WTC11 (cell line): Measurements from ENCODE around the gene ZNF581. TPM values are rescaled to one million over a fixed set of nuclear protein-coding genes. Genes with fewer than 3 reads are reported as not detected.

Experiments used
- ATAC-seq: fragments of 200-7000 bp; cut with Tn5 transposase; 2 replicates; pipeline ENCODE4 v1.10.0; 2021; ENCODE audit warnings: mild to moderate bottlenecking, moderate library complexity
- CTCF ChIA-PET: fragments of 300-600 bp; sonication (Branson Sonifier 250); formaldehyde crosslinking; loops from one replicate; lab custom pipeline; 2021; ENCODE audit warnings: antibody characterized with exemption; lab: Charles Lee
- POLR2A ChIA-PET: fragments of 350-600 bp; sonication (Branson Sonifier 250); formaldehyde crosslinking; loops from one replicate; lab custom pipeline; 2021; ENCODE audit warnings: antibody characterized with exemption; lab: Charles Lee
- DNase-seq: peaks from one replicate; pipeline ENCODE4 v3.0.0; 2021; ENCODE audit warnings: low spot score
- H3K27ac Mint-ChIP-seq: 2 replicates; pipeline ENCODE4 v1.8.0; 2021; ENCODE audit warnings: mixed read lengths
- H3K27me3 Mint-ChIP-seq: 2 replicates; pipeline ENCODE4 v1.8.0; 2021; ENCODE audit warnings: low read depth, mild to moderate bottlenecking, moderate library complexity, mixed read lengths
- H3K36me3 Mint-ChIP-seq: 2 replicates; pipeline ENCODE4 v1.8.0; 2021; ENCODE audit warnings: mixed read lengths
- H3K4me1 Mint-ChIP-seq: 2 replicates; pipeline ENCODE4 v1.8.0; 2022; ENCODE audit warnings: mixed read lengths
- H3K4me3 Mint-ChIP-seq: 2 replicates; pipeline ENCODE4 v1.8.0; 2021; ENCODE audit warnings: mild to moderate bottlenecking, moderate library complexity, mixed read lengths
- H3K9me3 Mint-ChIP-seq: 2 replicates; pipeline ENCODE4 v1.8.0; 2021; ENCODE audit warnings: mixed read lengths
- CREM ChIP-seq: sonication (generic); formaldehyde crosslinking; IDR thresholded peaks from 2 replicates; pipeline ENCODE4 v1.8.1; 2022; ENCODE audit warnings: mild to moderate bottlenecking, missing genetic modification reagents, moderate library complexity
- FOXK1 ChIP-seq: sonication (generic); formaldehyde crosslinking; IDR thresholded peaks from 2 replicates; pipeline ENCODE4 v1.8.0; 2022; ENCODE audit warnings: mild to moderate bottlenecking, moderate library complexity, missing genetic modification reagents
- GABPB1 ChIP-seq: sonication (generic); formaldehyde crosslinking; IDR thresholded peaks from 2 replicates; pipeline ENCODE4 v1.8.1; 2023; ENCODE audit warnings: mild to moderate bottlenecking, missing genetic modification reagents
- JUN ChIP-seq: sonication (generic); formaldehyde crosslinking; IDR thresholded peaks from 2 replicates; pipeline ENCODE4 v1.8.0; 2023; ENCODE audit warnings: mild to moderate bottlenecking, missing genetic modification reagents
- RORB ChIP-seq: fragments of 250-450 bp; sonication (Bioruptor Pico); IDR thresholded peaks from 2 replicates; pipeline ENCODE4 v1.9.0; 2021; ENCODE audit warnings: mild to moderate bottlenecking
- SP1 ChIP-seq: sonication (generic); formaldehyde crosslinking; conservative IDR thresholded peaks from 2 replicates; pipeline ENCODE4 v1.8.1; 2022; ENCODE audit warnings: missing genetic modification reagents
- TCF7 ChIP-seq: sonication (generic); formaldehyde crosslinking; IDR thresholded peaks from 2 replicates; pipeline ENCODE4 v1.8.0; 2022; ENCODE audit warnings: mild to moderate bottlenecking, low read depth, missing genetic modification reagents, moderate library complexity
- ZNF263 ChIP-seq: sonication (generic); formaldehyde crosslinking; IDR thresholded peaks from 2 replicates; pipeline ENCODE4 v1.8.1; 2022; ENCODE audit warnings: low read depth, mild to moderate bottlenecking, moderate library complexity, missing genetic modification reagents
- ZNF317 ChIP-seq: sonication (generic); formaldehyde crosslinking; IDR thresholded peaks from 2 replicates; pipeline ENCODE4 v1.8.1; 2023; ENCODE audit warnings: low read depth, mild to moderate bottlenecking, moderate library complexity, missing genetic modification reagents, borderline replicate concordance
- total RNA-seq: library from RNA; stranded (reverse); gene quantifications from 3 replicates; pipeline ENCODE4 v1.2.3, GENCODE V29; 2021
- TF ChIP-seq, protein P1 (sequence below): sonication (generic); formaldehyde crosslinking; IDR thresholded peaks from 2 replicates; pipeline ENCODE4 v1.8.0; 2022; ENCODE audit warnings: missing genetic modification reagents
- TF ChIP-seq, protein P2 (sequence below): sonication (generic); formaldehyde crosslinking; conservative IDR thresholded peaks from 2 replicates; pipeline ENCODE4 v1.8.1; 2022; ENCODE audit warnings: mild to moderate bottlenecking, missing genetic modification reagents
- TF ChIP-seq, protein P3 (sequence below): sonication (generic); formaldehyde crosslinking; IDR thresholded peaks from 2 replicates; pipeline ENCODE4 v1.8.1; 2023; ENCODE audit warnings: mild to moderate bottlenecking, missing genetic modification reagents
- TF ChIP-seq, protein P4 (sequence below): sonication (generic); formaldehyde crosslinking; IDR thresholded peaks from 2 replicates; pipeline ENCODE4 v1.8.0; 2023; ENCODE audit warnings: missing genetic modification reagents
- TF ChIP-seq, protein P5 (sequence below): sonication (generic); formaldehyde crosslinking; IDR thresholded peaks from 2 replicates; pipeline ENCODE4 v1.8.1; 2022; ENCODE audit warnings: mild to moderate bottlenecking, moderate library complexity, missing genetic modification reagents
- TF ChIP-seq, protein P6 (sequence below): fragments of 250-450 bp; sonication (Bioruptor Pico); IDR thresholded peaks from 2 replicates; pipeline ENCODE4 v1.9.0; 2021; ENCODE audit warnings: mild to moderate bottlenecking, borderline replicate concordance
- TF ChIP-seq, protein P7 (sequence below): sonication (generic); formaldehyde crosslinking; IDR thresholded peaks from 2 replicates; pipeline ENCODE4 v1.8.1; 2023; ENCODE audit warnings: mild to moderate bottlenecking, missing genetic modification reagents

Gene ZNF581
- total RNA-seq, 1 experiment from 2014 or later, result 100 TPM

DNA sequence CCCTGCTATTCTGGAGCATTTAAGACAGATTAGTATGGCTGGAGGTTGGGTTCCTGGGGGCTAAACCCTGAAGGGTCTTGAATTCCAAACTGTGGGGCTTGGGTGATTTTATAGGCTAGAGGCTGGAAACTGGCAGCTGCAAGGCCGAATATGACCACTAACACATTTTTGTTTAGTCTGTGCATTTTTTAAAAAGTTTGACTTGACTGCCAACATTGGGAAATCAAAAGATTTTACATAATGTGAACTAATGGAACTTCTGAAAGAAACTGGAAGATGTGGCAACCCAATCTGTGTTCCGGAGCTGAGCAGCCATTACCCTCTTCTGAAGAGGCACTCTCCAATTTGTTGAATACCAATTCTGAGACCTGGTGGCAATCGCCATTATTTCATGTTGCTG, 24.2 kb upstream of the ZNF581 start (continued):
- TF ChIP-seq, protein P1, sequence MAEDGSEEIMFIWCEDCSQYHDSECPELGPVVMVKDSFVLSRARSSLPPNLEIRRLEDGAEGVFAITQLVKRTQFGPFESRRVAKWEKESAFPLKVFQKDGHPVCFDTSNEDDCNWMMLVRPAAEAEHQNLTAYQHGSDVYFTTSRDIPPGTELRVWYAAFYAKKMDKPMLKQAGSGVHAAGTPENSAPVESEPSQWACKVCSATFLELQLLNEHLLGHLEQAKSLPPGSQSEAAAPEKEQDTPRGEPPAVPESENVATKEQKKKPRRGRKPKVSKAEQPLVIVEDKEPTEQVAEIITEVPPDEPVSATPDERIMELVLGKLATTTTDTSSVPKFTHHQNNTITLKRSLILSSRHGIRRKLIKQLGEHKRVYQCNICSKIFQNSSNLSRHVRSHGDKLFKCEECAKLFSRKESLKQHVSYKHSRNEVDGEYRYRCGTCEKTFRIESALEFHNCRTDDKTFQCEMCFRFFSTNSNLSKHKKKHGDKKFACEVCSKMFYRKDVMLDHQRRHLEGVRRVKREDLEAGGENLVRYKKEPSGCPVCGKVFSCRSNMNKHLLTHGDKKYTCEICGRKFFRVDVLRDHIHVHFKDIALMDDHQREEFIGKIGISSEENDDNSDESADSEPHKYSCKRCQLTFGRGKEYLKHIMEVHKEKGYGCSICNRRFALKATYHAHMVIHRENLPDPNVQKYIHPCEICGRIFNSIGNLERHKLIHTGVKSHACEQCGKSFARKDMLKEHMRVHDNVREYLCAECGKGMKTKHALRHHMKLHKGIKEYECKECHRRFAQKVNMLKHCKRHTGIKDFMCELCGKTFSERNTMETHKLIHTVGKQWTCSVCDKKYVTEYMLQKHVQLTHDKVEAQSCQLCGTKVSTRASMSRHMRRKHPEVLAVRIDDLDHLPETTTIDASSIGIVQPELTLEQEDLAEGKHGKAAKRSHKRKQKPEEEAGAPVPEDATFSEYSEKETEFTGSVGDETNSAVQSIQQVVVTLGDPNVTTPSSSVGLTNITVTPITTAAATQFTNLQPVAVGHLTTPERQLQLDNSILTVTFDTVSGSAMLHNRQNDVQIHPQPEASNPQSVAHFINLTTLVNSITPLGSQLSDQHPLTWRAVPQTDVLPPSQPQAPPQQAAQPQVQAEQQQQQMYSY, result no peak
- no peak for TF ChIP-seq FOXK1
- TF ChIP-seq TCF7 (CRISPR knock-in tag), result no peak
- TF ChIP-seq SP1, result no peak
- TF ChIP-seq, all 79 proteins: peak for 0

DNA sequence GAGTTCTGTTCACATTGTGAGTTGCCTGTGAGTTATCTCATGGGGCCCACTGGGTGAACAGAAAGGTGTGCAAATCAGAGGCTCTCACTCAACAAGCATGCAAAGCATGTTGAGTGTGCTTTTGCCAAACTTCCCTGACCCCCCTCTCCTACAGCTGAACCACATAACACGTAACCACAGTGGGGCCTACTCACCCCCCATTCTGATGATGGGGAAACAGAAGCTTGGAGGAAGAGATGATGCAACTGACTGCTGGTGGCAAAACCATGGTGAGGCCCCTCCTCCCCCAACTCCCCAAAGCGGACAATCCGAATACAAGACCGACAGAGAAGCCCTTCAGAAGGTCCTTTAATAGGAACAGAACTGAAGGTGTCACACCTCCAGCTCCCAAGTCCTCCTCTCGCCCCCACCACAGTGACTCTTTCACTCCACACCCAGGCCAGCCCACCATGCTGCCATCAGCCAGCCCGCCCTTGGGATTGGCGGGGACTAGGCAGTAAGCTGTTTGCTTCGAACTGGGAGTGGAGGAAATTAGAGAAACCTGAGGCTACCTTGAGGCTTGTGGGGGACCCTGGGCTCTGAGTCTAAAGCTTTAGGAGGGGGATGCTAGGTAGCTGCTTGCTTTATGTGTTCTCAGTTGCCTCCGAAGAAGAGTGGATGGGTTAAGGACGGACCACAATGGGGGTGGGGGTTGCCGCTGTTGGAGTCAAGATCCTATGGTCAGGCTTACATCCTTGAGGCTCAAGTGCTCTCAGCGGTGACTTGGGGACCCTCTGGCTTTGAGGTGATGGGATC, 22.8 kb upstream of the ZNF581 start:
- DNase-seq (no peak), ATAC-seq (no peak)
- Mint-ChIP-seq H3K27ac (no peak overlapping the region), H3K36me3 (peaks cover 20% of the 10 kb centered on the region), H3K27me3 (0 out of 2 replicates have a peak, but pooled peaks cover 3% of the 10 kb centered on the region), H3K4me3 (no peak overlapping the region), H3K4me1 (peaks cover 17% of the 10 kb centered on the region), H3K9me3 (0 out of 2 replicates have a peak, but pooled peaks cover 3% of the 10 kb centered on the region)
- ChIA-PET CTCF (interaction anchor here (4.0 kb wide), 1 partner anchor 15 kb away, joined by 14 read pairs; the partner anchor contains the start of gene ZNF865), POLR2A (interaction anchor here (1.6 kb wide), 2 partner anchors 22 to 27 kb away, joined by 3 to 4 read pairs; partner anchors contain the start of gene CCDC106)
- TF ChIP-seq GABPB1 (CRISPR knock-in tag) (0 out of 2 replicates have a peak, but pooled peaks have one; percentile 27), JUN (no peak)

DNA sequence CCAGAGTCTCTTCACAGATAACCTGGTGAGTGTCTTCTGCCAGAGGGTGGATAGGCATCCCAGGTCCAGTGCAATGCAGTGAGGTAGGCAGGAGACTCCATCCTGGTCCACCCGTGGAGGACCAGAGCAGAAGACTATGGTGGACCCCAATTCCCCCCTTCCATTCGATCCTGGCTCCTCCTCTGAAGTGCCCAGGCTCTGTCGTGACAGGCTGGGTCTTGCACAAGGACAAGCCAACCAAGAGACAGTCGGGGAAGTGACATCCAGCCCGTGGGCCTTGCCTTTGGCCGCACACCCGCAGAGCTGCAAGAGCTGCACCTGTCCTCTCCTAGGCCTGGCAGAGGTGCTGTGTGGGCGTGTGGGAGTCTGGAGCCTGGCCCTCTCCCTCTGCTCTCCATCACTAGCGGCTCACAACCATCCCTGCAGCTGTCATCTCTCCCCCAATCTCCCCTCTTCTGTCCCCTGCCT, 22.2 kb upstream of the ZNF581 start:
- H3K4me3 Mint-ChIP-seq, result no peak overlapping the region
- CTCF ChIA-PET, result no interaction called here
- peaks cover 17% of the 10 kb centered on the region for H3K4me1 Mint-ChIP-seq
- H3K36me3 Mint-ChIP-seq, result peaks cover 20% of the 10 kb centered on the region
- POLR2A ChIA-PET, result no interaction called here
- DNase-seq, result no peak
- peaks cover 4% of the 10 kb centered on the region; the same call in 1 of the 2 replicates for H3K27me3 Mint-ChIP-seq
- 0 out of 2 replicates have a peak, but pooled peaks cover 3% of the 10 kb centered on the region for H3K9me3 Mint-ChIP-seq
- no peak overlapping the region for H3K27ac Mint-ChIP-seq
- no peak for ATAC-seq
- TF ChIP-seq, protein P2, sequence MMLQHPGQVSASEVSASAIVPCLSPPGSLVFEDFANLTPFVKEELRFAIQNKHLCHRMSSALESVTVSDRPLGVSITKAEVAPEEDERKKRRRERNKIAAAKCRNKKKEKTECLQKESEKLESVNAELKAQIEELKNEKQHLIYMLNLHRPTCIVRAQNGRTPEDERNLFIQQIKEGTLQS (CRISPR knock-in tag), result no peak
- no peak for TF ChIP-seq CREM
- TF ChIP-seq ZNF317, result no peak
- TF ChIP-seq, protein P3, sequence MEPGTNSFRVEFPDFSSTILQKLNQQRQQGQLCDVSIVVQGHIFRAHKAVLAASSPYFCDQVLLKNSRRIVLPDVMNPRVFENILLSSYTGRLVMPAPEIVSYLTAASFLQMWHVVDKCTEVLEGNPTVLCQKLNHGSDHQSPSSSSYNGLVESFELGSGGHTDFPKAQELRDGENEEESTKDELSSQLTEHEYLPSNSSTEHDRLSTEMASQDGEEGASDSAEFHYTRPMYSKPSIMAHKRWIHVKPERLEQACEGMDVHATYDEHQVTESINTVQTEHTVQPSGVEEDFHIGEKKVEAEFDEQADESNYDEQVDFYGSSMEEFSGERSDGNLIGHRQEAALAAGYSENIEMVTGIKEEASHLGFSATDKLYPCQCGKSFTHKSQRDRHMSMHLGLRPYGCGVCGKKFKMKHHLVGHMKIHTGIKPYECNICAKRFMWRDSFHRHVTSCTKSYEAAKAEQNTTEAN (CRISPR knock-in tag), result no peak
- TF ChIP-seq ZNF263 (CRISPR knock-in tag), result no peak
- TF ChIP-seq, protein P4, sequence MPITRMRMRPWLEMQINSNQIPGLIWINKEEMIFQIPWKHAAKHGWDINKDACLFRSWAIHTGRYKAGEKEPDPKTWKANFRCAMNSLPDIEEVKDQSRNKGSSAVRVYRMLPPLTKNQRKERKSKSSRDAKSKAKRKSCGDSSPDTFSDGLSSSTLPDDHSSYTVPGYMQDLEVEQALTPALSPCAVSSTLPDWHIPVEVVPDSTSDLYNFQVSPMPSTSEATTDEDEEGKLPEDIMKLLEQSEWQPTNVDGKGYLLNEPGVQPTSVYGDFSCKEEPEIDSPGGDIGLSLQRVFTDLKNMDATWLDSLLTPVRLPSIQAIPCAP (CRISPR knock-in tag), result no peak
- TF ChIP-seq, protein P5, sequence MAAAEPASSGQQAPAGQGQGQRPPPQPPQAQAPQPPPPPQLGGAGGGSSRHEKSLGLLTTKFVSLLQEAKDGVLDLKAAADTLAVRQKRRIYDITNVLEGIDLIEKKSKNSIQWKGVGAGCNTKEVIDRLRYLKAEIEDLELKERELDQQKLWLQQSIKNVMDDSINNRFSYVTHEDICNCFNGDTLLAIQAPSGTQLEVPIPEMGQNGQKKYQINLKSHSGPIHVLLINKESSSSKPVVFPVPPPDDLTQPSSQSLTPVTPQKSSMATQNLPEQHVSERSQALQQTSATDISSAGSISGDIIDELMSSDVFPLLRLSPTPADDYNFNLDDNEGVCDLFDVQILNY, result no peak
- no peak for TF ChIP-seq RORB (CRISPR knock-in tag)
- TF ChIP-seq GABPB1 (CRISPR knock-in tag), result no peak
- TF ChIP-seq, protein P6, sequence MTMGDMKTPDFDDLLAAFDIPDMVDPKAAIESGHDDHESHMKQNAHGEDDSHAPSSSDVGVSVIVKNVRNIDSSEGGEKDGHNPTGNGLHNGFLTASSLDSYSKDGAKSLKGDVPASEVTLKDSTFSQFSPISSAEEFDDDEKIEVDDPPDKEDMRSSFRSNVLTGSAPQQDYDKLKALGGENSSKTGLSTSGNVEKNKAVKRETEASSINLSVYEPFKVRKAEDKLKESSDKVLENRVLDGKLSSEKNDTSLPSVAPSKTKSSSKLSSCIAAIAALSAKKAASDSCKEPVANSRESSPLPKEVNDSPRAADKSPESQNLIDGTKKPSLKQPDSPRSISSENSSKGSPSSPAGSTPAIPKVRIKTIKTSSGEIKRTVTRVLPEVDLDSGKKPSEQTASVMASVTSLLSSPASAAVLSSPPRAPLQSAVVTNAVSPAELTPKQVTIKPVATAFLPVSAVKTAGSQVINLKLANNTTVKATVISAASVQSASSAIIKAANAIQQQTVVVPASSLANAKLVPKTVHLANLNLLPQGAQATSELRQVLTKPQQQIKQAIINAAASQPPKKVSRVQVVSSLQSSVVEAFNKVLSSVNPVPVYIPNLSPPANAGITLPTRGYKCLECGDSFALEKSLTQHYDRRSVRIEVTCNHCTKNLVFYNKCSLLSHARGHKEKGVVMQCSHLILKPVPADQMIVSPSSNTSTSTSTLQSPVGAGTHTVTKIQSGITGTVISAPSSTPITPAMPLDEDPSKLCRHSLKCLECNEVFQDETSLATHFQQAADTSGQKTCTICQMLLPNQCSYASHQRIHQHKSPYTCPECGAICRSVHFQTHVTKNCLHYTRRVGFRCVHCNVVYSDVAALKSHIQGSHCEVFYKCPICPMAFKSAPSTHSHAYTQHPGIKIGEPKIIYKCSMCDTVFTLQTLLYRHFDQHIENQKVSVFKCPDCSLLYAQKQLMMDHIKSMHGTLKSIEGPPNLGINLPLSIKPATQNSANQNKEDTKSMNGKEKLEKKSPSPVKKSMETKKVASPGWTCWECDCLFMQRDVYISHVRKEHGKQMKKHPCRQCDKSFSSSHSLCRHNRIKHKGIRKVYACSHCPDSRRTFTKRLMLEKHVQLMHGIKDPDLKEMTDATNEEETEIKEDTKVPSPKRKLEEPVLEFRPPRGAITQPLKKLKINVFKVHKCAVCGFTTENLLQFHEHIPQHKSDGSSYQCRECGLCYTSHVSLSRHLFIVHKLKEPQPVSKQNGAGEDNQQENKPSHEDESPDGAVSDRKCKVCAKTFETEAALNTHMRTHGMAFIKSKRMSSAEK, result no peak
- TF ChIP-seq, protein P7, sequence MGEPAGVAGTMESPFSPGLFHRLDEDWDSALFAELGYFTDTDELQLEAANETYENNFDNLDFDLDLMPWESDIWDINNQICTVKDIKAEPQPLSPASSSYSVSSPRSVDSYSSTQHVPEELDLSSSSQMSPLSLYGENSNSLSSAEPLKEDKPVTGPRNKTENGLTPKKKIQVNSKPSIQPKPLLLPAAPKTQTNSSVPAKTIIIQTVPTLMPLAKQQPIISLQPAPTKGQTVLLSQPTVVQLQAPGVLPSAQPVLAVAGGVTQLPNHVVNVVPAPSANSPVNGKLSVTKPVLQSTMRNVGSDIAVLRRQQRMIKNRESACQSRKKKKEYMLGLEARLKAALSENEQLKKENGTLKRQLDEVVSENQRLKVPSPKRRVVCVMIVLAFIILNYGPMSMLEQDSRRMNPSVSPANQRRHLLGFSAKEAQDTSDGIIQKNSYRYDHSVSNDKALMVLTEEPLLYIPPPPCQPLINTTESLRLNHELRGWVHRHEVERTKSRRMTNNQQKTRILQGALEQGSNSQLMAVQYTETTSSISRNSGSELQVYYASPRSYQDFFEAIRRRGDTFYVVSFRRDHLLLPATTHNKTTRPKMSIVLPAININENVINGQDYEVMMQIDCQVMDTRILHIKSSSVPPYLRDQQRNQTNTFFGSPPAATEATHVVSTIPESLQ (CRISPR knock-in tag), result no peak
